D721Med (cell line): ENCODE results near the gene ASS1.

Experiments
- DNase-seq: peaks from one replicate; pipeline ENCODE4 v3.0.0; 2011; ENCODE audit warnings: low spot score; ENCODE audit not compliant: insufficient read length
- FAIRE-seq: peaks from 2 replicates; lab custom pipeline; 2011; peaks lifted over from hg19 to GRCh38; lab: Jason Lieb, UNC
- CTCF ChIP-seq: IDR thresholded peaks from 2 replicates; pipeline ENCODE4 v1.5.1; 2012; ENCODE audit warnings: mild to moderate bottlenecking, control low read depth; ENCODE audit not compliant: insufficient read depth; ENCODE audit errors: missing control alignments

ASS1 gene

GRCh38 chr9:130518943-130519799 lies 74.4 kb downstream of the ASS1 start:
- TF ChIP-seq CTCF = no peak
- no peak for DNase-seq
- FAIRE-seq = no peak

- no peak for FAIRE-seq
- no peak for TF ChIP-seq CTCF
- DNase-seq = no peak
Observed at GRCh38 chr9:130519927-130520326, 75.2 kb downstream of the ASS1 start.

- DNase-seq (no peak), FAIRE-seq (no peak)
- no peak for TF ChIP-seq CTCF
Observed at GRCh38 chr9:130521715-130522114, 77.0 kb downstream of the ASS1 start.

GRCh38 chr9:130522233-130522808 lies 77.6 kb downstream of the ASS1 start:
- no peak for TF ChIP-seq CTCF

DNA sequence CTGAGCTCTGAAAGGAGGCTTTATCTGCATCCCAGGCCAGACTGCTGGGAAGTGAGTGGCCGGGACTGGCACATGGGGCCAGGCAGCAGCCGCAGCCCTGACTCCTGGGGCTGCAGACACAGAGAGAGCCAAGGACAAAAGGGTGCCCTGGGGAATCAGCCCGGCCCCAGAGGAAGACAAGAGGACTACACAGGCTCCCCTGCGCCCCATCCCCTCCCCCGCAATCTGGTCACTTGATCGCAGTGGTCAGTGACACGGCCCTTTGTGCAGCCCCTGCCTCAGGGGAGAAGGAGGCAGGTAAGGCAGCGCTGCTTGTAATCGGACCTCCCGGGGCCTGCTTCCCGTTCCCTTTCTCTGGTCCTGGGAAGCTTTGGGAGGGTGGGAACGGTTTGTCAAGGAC lies 79.2 kb downstream of the ASS1 start:
- no peak for FAIRE-seq
- no peak for TF ChIP-seq CTCF
- no peak for DNase-seq

More at GRCh38 chr9:130522233-130522808, 77.6 kb downstream of the ASS1 start:
- FAIRE-seq = no peak
- no peak for DNase-seq

- no peak for TF ChIP-seq CTCF
- DNase-seq = no peak
- FAIRE-seq = no peak
Observed at GRCh38 chr9:130526193-130526853, 81.6 kb downstream of the ASS1 start.
